HG03521 (cell line): ENCODE data around the gene PSD4.

Source experiments
- ATAC-seq: cut with Tn5 transposase; IDR thresholded peaks from one replicate; pipeline ENCODE4 v1.9.1; 2021; ENCODE audit warnings: mild to moderate bottlenecking, moderate library complexity; ENCODE audit not compliant: unreplicated experiment

The PSD4 gene

DNA sequence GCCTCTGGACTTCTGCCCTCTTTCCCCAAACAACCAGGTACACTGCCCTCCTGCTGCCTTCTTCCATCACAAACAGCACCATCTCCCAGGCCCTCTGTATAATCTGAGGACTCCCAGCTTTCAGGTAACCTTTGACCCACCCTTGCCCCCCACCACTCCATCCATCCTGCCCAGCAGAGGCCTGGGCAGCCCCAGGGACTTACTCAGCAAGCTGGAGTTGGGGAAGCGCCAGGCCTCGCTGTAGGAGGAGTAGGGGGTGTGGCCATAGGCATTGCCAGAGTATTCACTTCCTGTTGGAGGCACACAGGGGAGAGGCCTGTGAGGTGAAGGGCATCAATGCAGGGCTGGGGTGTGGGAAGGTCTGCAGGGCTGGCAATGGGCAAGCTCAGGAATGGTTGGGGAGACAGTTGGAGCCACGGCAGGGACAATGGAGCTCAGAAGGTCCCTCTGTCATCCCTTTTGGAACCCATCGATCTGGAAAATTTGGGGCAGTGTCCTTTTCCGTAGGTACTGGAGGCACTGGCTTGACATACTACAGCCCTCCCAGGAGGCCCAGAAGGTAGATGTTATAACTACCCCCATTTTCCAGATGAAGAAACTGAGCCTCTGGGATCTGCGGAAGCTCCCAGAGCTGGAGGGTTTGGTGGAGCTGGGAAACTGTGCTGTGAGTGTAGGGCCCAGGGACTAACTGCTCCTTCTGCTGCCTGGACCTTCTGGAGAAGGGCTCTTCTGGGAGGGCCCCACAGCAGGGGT, 46.3 kb downstream of the PSD4 start:
- ATAC-seq, result no peak

GRCh38 chr2:113220970-113221708, 47.4 kb downstream of the PSD4 start:
- no peak for ATAC-seq

GRCh38 chr2:113221846-113222245, 48.1 kb downstream of the PSD4 start:
- ATAC-seq, result no peak

DNA sequence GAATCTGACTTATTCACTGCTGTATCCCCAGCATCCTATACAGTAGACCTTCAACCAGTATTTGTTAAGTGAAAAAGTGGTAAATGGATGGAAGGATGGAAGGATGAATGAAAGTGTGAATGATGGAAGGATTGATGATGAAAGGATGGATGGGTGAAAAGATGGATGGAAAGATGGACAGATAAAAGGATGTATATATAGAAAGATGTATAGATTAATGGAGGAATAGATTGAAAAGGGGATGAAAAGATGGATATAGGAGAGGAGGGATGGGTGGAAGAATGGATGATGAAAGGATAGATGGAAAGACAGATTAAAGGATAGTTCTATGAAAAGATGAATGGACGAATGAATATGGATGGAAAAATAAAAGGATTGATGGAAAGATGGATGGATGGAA, 50.0 kb downstream of the PSD4 start:
- ATAC-seq, result no peak

GRCh38 chr2:113224647-113225236, 51.0 kb downstream of the PSD4 start:
- ATAC-seq, result no peak

DNA sequence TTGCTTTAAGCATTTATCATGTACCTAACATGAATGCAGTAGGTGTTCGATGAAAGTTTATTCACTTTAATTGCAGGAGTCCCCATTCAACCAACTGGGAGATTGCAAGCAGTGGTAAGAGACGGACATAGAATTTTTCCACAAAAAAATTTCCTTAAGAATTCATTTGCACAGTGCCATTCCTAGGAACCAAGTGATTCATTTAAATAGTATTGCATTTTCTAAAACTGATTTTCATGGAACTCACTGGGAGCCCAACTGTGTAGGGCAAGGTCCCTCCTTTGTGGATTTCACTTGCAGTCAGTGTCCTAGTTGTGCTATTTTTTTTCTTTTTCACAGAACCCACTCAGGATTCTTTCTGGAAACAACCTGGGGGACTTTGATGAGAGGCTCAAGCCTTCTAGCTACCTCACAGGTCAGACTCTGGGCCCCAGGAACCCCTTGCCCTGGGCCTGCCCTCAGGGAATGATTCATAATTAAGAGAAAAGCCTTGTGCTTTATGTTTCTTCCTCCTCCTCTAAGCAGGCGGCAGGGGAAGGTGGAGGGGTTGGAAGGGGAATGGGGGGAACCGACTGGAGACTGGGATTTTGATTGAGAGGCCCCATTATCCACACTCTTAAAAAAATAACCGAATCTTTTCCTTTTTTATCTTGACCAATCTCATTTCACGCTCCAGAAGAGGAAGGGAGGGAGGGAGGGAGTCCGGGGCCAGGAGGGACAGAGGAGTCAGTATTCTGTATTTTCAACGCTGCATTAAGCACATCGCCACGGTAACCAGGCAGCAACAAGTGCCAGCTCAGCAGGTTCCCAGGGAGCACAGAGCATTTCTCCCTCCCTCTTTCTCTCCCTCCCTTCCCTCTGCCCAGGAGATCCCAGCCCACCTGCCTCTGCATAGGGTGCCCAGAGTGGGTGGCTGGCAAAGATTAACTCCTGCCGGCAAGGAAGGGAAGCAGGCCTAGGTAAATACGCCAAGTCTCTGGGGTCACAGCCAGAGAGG, 51.8 kb downstream of the PSD4 start:
- no peak for ATAC-seq

- ATAC-seq, result no peak
Observed at GRCh38 chr2:113226462-113226861, 52.7 kb downstream of the PSD4 start.

DNA sequence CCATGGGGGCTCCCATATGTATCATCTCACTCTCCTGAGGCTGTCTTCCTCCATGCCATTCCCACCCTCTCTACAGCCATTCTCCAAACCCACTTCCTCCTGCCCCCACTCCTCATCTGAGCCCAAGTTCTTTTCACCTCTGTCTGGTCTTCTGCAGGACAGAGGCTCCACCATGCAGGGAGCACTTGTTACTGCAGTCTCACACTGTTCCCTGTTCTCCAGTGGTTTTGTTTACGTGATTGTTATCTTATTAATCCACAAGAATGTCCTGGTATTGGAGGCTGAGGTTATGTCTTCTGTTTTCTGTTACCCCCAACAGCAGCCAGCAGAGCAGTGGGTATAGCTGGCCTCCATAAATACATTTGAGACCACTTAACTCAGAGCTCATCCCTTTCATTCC, 53.5 kb downstream of the PSD4 start:
- no peak for ATAC-seq

- ATAC-seq, result no peak
Observed at GRCh38 chr2:113227698-113228097, 53.9 kb downstream of the PSD4 start.

DNA sequence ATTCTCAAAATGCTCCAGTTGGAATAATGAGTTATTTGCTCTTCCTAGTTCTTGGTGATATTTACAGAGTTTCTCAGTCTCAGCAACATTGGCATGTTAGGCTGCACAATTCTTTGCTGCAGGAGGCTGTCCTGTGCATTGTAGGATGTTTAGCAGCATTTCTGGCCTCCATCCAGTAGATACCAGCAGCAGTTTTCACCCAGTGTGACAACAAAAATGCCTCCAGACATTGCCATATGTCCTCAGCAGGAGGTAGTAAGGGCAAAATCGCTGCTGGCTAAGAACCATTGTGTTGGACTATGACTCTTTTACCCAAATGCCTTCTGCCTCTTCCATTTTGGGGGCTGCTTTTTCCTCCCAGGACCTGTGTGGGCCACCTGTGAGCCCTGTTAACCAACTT, 54.6 kb downstream of the PSD4 start:
- no peak for ATAC-seq

GRCh38 chr2:113228991-113229716, 55.4 kb downstream of the PSD4 start:
- ATAC-seq, result no peak

- ATAC-seq, result no peak
Observed at GRCh38 chr2:113229795-113230194, 56.0 kb downstream of the PSD4 start.

DNA sequence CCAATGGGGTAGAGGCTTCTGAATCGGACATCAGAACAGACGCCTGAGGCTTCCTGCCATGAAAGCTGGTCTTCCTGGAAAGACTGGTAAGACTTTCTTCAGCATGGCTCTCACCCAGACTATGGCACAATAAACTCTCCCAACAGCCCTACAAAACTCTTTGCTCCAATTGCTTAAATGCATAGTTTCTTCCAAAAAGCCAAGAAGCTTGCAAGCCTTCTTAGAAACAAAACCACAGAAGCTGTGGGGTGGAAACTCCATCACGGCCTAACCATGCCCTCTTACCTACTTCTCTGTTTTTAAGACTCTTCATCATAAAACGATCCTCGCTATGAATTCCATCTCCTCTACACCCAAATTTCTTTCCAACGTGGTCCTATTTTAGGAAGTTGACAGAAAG, 56.8 kb downstream of the PSD4 start:
- no peak for ATAC-seq

GRCh38 chr2:113231064-113231463, 57.3 kb downstream of the PSD4 start:
- ATAC-seq, result no peak

DNA sequence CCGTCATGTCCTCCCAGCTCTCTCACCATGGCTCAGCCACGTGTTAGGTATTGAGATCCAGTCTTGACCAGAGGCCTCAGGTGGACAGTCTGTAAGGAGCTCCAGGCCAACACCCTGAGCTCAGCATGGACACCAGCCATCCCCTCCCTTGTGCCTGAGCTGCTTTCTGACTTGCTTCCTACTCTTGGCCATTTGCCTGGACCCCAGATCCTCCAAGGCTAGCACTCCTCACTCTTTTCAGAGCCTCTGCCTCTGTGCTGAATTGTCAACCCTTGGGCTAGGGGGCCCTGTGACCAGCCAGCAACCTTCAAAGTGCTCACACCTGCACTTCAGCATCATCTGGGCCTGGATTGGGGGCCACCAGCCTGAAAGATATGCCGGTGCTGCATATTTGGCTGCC, 58.4 kb downstream of the PSD4 start:
- ATAC-seq, result no peak

- ATAC-seq, result no peak
Observed at GRCh38 chr2:113232740-113233139, 59.0 kb downstream of the PSD4 start.

DNA sequence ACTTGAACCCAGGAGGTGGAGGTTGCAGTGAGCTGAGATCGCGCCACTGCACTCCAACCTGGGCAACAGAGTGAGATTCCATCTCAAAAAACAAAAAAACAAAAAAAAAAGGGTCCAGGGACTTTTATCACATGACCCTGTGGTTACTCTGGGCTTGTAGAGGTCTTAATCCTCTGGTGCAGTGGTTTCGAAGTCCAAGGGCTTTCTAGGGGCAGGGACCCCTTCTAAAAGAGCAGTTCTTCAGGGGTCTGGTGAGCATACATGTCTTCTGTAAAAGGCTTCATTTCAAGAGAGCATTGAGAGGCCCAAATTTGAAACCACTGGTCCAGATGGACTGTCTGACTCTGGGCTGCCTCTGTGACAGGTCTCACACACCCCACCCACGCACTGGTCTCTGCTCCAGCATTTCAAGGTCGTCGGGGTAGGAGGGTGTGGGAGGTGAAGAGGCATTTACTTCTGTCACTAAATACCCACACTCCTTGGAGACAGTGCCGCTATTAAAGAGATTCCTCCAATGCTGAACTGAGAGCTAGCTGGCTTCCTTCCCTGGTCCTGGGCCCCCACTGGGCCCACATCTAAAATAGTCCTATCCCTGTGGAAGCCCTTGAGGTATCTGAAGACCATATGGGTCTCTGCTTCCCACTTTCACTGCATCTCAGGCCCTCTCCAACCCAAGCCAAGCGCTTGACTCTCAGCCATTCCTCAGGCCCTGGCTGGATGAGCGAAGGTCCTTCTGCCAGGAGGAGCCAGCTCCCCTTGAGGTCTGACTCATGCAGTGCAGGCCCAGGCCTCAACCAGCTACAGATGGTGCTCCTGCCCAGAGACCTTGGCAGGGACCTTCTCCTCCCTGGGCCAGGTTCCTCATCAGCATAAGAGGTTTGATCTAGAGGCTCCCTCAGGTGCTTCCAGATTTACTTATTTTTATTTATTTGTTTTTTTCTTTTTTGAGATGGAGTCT, 60.1 kb downstream of the PSD4 start:
- ATAC-seq, result no peak

GRCh38 chr2:113234721-113235346, 61.1 kb downstream of the PSD4 start:
- ATAC-seq, result no peak
